HG03521 (cell line): ENCODE data around the gene INHBA.

ENCODE experiments used
- ATAC-seq: cut with Tn5 transposase; IDR thresholded peaks from one replicate; pipeline ENCODE4 v1.9.1; 2021; ENCODE audit warnings: mild to moderate bottlenecking, moderate library complexity; ENCODE audit not compliant: unreplicated experiment

INHBA gene

GRCh38 chr7:41702635-41703371 lies at the start of gene INHBA:
INHBA (minus strand) TSS chr7:41703090; CDS start chr7:41700374, 2,716 bp downstream.
- ATAC-seq: no peak

DNA sequence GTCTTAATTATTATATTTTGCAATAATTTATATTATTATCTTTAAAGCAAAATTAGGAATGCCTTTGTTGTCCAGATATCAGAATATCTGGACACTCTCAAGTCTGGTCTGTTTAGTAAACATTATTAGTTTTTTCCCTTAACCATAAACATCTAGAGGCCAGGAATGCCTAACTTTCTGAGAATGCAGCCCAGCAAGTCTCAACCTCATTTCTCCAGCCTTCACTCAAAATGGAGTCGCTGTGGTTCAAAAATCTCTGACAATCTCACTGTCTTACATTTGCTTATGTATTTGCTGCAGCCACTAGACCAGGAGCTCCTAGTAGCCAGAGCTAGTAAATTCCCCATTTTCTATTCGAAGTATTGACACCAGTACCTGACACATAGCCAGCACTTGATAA lies 49.7 kb upstream of the INHBA start:
- ATAC-seq: no peak

GRCh38 chr7:41750661-41751540 lies 48.0 kb upstream of the INHBA start:
- ATAC-seq: no peak

DNA sequence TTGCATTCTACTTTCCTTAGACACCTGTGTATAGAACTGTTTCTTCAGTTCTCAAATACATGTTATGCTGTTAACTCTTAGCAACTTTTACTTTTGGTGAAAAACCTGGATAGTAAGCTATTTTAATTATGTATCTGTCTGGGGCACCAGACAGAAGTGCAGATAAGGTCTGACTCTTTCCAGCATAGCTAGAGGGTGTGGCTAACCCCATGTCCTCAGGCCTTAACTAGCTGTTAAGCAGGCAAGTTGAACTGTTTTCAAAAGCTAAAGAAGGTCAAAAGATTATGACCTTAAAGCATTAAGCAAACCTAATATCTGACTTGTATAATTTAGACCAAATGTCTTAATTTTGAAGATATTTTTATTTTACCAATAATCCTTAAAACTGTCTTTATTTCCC lies 45.1 kb upstream of the INHBA start:
- no peak for ATAC-seq

- no peak for ATAC-seq
Measured at GRCh38 chr7:41745451-41745850, 42.6 kb upstream of the INHBA start.

GRCh38 chr7:41744161-41744560 lies 41.3 kb upstream of the INHBA start:
- ATAC-seq: no peak

DNA sequence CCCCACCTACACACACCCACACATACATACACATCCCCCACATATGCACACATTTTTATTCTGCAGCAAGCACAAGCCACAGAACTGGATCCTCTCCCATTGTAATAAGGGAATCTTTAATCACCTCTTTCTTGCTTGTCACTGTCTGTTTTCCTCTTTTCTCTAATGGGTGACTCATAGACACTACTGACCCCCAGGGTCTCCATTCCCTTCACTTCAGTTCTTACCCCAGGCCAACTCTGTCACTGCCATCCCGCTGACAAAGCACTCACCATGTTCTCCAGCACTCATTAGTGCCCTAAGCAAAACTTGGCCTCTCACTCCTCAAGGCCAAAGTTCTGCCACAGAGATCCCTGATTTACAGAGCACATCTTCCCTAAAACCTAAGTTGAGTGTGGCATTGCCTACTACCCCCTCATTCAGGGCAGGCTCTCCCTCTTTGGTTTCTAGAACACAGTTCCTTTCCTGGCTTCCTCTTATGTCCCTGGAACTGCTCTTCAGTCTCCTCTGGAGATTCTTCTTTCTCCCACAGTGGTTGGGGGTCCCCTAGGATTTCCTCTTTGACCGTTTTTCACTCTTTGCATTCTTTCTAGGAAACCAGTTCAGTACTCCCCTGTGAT lies 39.6 kb upstream of the INHBA start:
- ATAC-seq: no peak

- ATAC-seq: no peak
Measured at GRCh38 chr7:41738806-41739205, 35.9 kb upstream of the INHBA start.

DNA sequence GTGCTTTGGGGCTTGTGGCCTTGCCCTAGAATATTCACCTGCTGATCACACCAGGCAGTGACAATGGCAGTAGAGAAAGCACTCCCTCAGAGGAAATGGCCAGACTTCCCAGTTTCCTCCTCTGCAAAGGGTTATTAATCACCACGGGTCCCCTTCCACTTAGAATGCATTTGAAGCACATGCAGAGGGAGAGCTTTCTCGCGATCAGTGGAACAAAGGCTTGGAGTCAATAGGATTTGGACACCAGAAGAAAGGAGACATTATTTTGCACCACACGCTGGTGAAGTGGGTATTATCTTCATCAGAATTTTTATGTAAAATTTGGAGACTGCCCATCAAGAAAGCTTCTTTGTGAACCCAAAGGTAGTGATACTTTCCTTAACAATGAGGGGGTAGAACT lies 35.4 kb upstream of the INHBA start:
- no peak for ATAC-seq

GRCh38 chr7:41735206-41735605 lies 32.3 kb upstream of the INHBA start:
- no peak for ATAC-seq

- no peak for ATAC-seq
Measured at GRCh38 chr7:41732843-41733306, 30.0 kb upstream of the INHBA start.

- no peak for ATAC-seq
Measured at GRCh38 chr7:41732436-41732785, 29.5 kb upstream of the INHBA start.

DNA sequence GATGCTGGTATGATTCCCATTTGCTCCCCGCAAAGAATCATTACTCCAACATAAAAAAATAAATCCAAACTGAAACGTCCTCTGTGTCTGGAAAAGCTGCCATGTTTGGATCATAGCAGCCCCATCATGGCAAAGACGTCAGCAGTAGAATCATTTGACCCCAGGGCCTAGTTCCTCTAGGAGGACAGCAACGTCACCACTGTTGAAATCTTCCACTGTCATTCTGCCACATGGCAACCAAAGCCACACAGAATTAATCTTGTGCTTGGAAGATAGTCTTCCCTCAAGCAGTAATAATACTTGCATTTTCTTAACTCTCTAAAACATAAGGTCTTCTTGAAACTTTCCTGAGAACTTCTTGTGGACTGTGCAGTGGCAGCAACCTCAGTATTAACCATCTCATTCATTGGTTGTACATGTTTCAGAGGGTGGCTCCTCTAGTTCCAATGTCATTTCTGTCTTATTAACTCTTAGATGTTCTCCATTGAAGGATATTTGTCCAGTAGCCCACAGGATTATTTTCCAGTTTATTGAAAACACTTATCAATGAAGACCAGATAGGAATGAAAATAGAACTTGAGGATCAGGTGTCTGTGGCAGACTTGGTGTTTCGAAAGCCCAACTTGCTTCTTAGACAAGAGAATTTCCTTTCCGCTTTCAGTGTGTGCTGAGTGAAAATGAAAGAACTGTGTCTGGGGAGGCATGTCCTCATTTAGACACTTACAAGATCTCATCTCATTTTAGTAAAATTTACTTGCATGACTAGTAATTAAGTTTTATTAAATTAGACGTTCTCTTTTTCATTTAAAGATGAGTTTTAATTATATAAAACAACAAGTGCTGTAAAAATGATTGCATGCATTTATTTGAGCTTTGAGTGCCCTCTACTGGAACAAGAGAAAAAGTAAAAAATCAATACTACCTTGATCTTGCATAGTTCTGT lies 28.9 kb upstream of the INHBA start:
- peak; percentile 95 for ATAC-seq

- no peak for ATAC-seq
Measured at GRCh38 chr7:41730668-41731067, 27.8 kb upstream of the INHBA start.

DNA sequence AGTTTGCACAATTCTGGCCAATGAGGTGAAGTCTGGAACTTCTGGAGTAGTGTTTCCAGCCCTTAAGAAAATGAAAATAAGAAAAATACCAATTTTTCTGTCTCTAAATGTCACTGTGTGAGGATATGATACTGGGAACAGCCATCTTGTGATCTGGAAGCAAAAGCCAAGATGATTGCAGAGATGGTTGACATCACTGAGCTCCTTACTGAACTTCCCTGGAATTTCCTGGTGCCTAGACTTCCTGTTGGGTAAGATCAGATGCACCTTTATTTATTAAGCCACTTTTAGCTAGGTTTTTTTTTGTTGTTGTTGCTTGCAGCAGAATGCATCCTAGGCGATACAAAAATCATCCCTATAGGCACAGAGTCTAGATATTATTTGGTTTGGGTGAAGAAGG lies 27.3 kb upstream of the INHBA start:
- ATAC-seq: no peak

DNA sequence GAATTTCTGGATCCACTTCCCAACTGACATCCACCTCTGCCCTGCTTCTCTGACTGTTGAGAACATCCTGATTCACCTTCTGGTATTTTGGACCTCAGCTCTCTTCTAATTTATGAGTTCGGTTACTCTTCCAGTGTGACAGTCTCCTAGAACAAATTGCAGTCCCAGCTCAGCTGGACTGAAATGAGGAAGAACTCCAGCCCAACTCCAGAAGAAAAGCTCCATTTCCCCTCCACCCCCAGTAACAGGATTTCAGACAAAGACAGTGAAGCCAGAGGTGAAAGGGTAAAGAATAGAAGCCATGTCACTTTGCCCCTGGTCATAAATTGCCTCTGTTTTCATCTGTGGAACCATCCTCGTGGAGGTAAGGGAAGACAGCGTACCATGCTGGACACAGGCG lies 26.2 kb upstream of the INHBA start:
- no peak for ATAC-seq

- no peak for ATAC-seq
Measured at GRCh38 chr7:41725013-41725412, 22.1 kb upstream of the INHBA start.

DNA sequence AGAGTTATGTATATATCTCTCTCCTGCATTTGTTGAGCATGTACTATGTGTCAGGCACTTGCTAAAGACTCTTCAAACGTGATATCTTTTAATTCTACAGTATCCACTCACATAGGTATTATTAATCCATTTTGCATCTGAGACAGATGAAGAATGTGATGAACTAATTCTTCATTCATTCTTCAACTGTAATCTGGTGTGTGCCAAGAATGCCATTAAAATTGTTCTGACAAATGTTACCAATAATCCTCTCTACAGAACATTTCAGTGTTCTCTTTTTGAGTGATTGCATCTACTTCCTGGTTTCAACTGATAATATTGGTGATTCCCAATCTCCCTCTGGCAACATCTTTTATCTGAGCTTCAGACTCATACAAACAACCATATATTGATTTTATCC lies 18.0 kb upstream of the INHBA start:
- no peak for ATAC-seq

DNA sequence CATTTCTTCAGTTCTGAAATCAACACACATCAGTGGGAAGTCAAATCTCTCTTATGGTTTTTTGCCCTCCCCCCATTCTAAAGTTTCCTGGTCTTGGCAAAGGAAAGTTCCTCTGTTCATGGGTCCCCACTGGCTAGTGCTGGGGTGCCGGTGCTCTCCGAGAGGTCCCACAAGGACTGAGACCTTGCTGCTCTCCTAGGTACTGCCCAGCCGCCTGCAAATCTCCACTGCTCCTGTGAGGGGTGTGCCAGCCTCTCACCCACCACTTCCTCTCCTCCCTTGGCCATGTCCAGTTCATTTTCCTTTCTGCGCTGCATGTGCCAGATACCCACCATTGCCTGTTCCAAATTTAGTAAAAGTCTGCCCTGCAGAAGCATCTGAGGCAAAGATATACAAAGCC lies 17.2 kb upstream of the INHBA start:
- ATAC-seq: no peak

GRCh38 chr7:41716691-41717090 lies 13.8 kb upstream of the INHBA start:
- ATAC-seq: no peak

GRCh38 chr7:41715000-41715399 lies 12.1 kb upstream of the INHBA start:
- no peak for ATAC-seq
